Natural killer cell treated with Interleukin-12 subunit alpha and Interleukin-12 subunit beta and Interleukin-15 and Interleukin-18, amount 100 ng/mL, for 72 hours (primary cell): ENCODE results near the gene UBA6. TPM values are rescaled to one million over a fixed set of nuclear protein-coding genes. Genes with fewer than 3 reads are reported as not detected.
A peak's percentile ranks its signal among the peaks of the same experiment; 100 is the strongest.
"Not testable (repeated sequence)": the region's sequence is repeated elsewhere in the genome, so short reads cannot be mapped to it uniquely, and the experiment has no call there.

ENCODE experiments used
- ATAC-seq, 2 donors: fragments of 150-1000 bp; cut with Tn5 transposase in 1 of 2; sonication (Bioruptor Pico), chemical (Tn5 transposase) in 1 of 2; 2 replicates each; pipeline ENCODE4 v1.10.0; 2021
- DNase-seq: peaks from one replicate; pipeline ENCODE4 v3.0.0; 2022; ENCODE audit warnings: low spot score
- H3K27ac Mint-ChIP-seq, 2 donors: 1 replicate in 1 of 2; 2 replicates in 1 of 2; pipeline ENCODE4 v1.8.0; 2022; ENCODE audit warnings: mixed read lengths in 2 of 2, mild to moderate bottlenecking in 1 of 2, moderate library complexity in 1 of 2
- H3K27me3 Mint-ChIP-seq, 2 donors: 1 replicate in 1 of 2; 2 replicates in 1 of 2; pipeline ENCODE4 v1.8.0; 2022; ENCODE audit warnings: mixed read lengths in 2 of 2
- H3K36me3 Mint-ChIP-seq: one replicate; pipeline ENCODE4 v1.8.0; 2022; ENCODE audit warnings: mixed read lengths
- H3K4me1 Mint-ChIP-seq, 2 donors: 1 replicate in 1 of 2; 2 replicates in 1 of 2; pipeline ENCODE4 v1.8.0; 2022; ENCODE audit warnings: low read depth in 2 of 2, mixed read lengths in 2 of 2, mild to moderate bottlenecking in 1 of 2
- H3K4me3 Mint-ChIP-seq: one replicate; pipeline ENCODE4 v1.8.0; 2022; ENCODE audit warnings: mixed read lengths
- H3K9me3 Mint-ChIP-seq: 2 replicates; pipeline ENCODE4 v1.8.0; 2022; ENCODE audit warnings: mixed read lengths
- total RNA-seq, 2 donors: library from RNA; stranded (reverse); gene quantifications; one replicate each; pipeline ENCODE4 v1.2.3, GENCODE V29; 2022

UBA6 gene
- total RNA-seq, 2 donors from 2014 or later: 77.8 to 90.9 TPM

GRCh38 chr4:67723341-67723740 is 22.4 kb upstream of the UBA6 start:
- Mint-ChIP-seq H3K36me3 (no peaks in the 10 kb centered on the region), H3K27ac (no peak overlapping the region), H3K4me3 (no peak overlapping the region), H3K9me3 (no peaks in the 10 kb centered on the region), H3K4me1 (peaks cover 10% of the 10 kb centered on the region in 2 donors), H3K27me3 (no peaks in the 10 kb centered on the region)
- DNase-seq: no peak
- ATAC-seq: no peak

- Mint-ChIP-seq H3K27me3 (no peaks in the 10 kb centered on the region), H3K4me1 (peaks cover 3 to 8% of the 10 kb centered on the region in 2 donors), H3K9me3 (no peaks in the 10 kb centered on the region), H3K36me3 (no peaks in the 10 kb centered on the region), H3K4me3 (no peak overlapping the region), H3K27ac (no peak overlapping the region)
- DNase-seq (no peak), ATAC-seq (no peak)
These were observed 21.0 kb upstream of the UBA6 start for GRCh38 chr4:67721770-67722597.

GRCh38 chr4:67721315-67721769 is 20.4 kb upstream of the UBA6 start:
- Mint-ChIP-seq H3K36me3 (no peaks in the 10 kb centered on the region), H3K27ac (no peak overlapping the region), H3K27me3 (no peaks in the 10 kb centered on the region), H3K4me1 (peaks cover 0 to 6% of the 10 kb centered on the region in 2 donors), H3K4me3 (no peak overlapping the region), H3K9me3 (no peaks in the 10 kb centered on the region)
- no peak for ATAC-seq
- DNase-seq: no peak

- no peaks in the 10 kb centered on the region for H3K9me3 Mint-ChIP-seq
- no peak overlapping the region for H3K27ac Mint-ChIP-seq
- no peak for ATAC-seq
- DNase-seq: no peak
- no peaks in the 10 kb centered on the region for H3K36me3 Mint-ChIP-seq
- H3K27me3 Mint-ChIP-seq: no peaks in the 10 kb centered on the region
- H3K4me1 Mint-ChIP-seq: peaks cover 0 to 6% of the 10 kb centered on the region in 2 donors
- no peak overlapping the region for H3K4me3 Mint-ChIP-seq
These were observed 19.1 kb upstream of the UBA6 start for GRCh38 chr4:67719953-67720617.

- H3K27ac Mint-ChIP-seq: no peak overlapping the region
- no peaks in the 10 kb centered on the region for H3K27me3 Mint-ChIP-seq
- H3K36me3 Mint-ChIP-seq: no peaks in the 10 kb centered on the region
- DNase-seq (no peak), ATAC-seq (no peak)
- peaks cover 0 to 9% of the 10 kb centered on the region in 2 donors for H3K4me1 Mint-ChIP-seq
- no peak overlapping the region for H3K4me3 Mint-ChIP-seq
- H3K9me3 Mint-ChIP-seq: no peaks in the 10 kb centered on the region
These were observed 17.9 kb upstream of the UBA6 start for GRCh38 chr4:67718848-67719247.

- H3K4me1 Mint-ChIP-seq: peaks cover 0 to 13% of the 10 kb centered on the region in 2 donors
- no peak overlapping the region for H3K4me3 Mint-ChIP-seq
- ATAC-seq (no peak), DNase-seq (no peak)
- H3K9me3 Mint-ChIP-seq: no peaks in the 10 kb centered on the region
- no peak overlapping the region for H3K27ac Mint-ChIP-seq
- no peaks in the 10 kb centered on the region for H3K27me3 Mint-ChIP-seq
- H3K36me3 Mint-ChIP-seq: no peaks in the 10 kb centered on the region
These were observed 16.6 kb upstream of the UBA6 start for GRCh38 chr4:67717586-67717985.

GRCh38 chr4:67714955-67715354 is 14.0 kb upstream of the UBA6 start:
- Mint-ChIP-seq H3K27ac (no peak overlapping the region), H3K27me3 (no peaks in the 10 kb centered on the region), H3K4me1 (peaks cover 5 to 18% of the 10 kb centered on the region in 2 donors), H3K36me3 (no peaks in the 10 kb centered on the region), H3K4me3 (no peak overlapping the region), H3K9me3 (no peaks in the 10 kb centered on the region)
- DNase-seq (no peak), ATAC-seq (no peak)

GRCh38 chr4:67714248-67714583 is 13.3 kb upstream of the UBA6 start:
- no peaks in the 10 kb centered on the region for H3K27me3 Mint-ChIP-seq
- H3K4me3 Mint-ChIP-seq: no peak overlapping the region
- no peak overlapping the region for H3K27ac Mint-ChIP-seq
- peaks cover 5 to 25% of the 10 kb centered on the region in 2 donors for H3K4me1 Mint-ChIP-seq
- H3K9me3 Mint-ChIP-seq: no peaks in the 10 kb centered on the region
- no peaks in the 10 kb centered on the region for H3K36me3 Mint-ChIP-seq
- ATAC-seq: no peak
- DNase-seq: no peak

GRCh38 chr4:67713529-67714247 is 12.7 kb upstream of the UBA6 start:
- H3K4me1 Mint-ChIP-seq: peaks cover 5 to 25% of the 10 kb centered on the region in 2 donors
- H3K27ac Mint-ChIP-seq: no peak overlapping the region
- no peak overlapping the region for H3K4me3 Mint-ChIP-seq
- H3K36me3 Mint-ChIP-seq: no peaks in the 10 kb centered on the region
- ATAC-seq: no peak
- H3K9me3 Mint-ChIP-seq: no peaks in the 10 kb centered on the region
- H3K27me3 Mint-ChIP-seq: no peaks in the 10 kb centered on the region
- no peak for DNase-seq

GRCh38 chr4:67712650-67713528 is 11.9 kb upstream of the UBA6 start:
- Mint-ChIP-seq H3K27me3 (no peaks in the 10 kb centered on the region), H3K9me3 (no peaks in the 10 kb centered on the region), H3K27ac (no peak overlapping the region), H3K4me3 (no peak overlapping the region), H3K36me3 (peaks cover 4% of the 10 kb centered on the region), H3K4me1 (peaks cover 13 to 28% of the 10 kb centered on the region in 2 donors)
- DNase-seq (no peak), ATAC-seq (peak in 1 of 2 donors; percentile 31)

GRCh38 chr4:67712000-67712625 is 11.2 kb upstream of the UBA6 start:
- Mint-ChIP-seq H3K36me3 (peaks cover 9% of the 10 kb centered on the region), H3K4me3 (no peak overlapping the region), H3K4me1 (peaks cover 14 to 29% of the 10 kb centered on the region in 2 donors), H3K9me3 (no peaks in the 10 kb centered on the region), H3K27ac (no peak overlapping the region), H3K27me3 (no peaks in the 10 kb centered on the region)
- no peak for ATAC-seq
- DNase-seq: no peak

- ATAC-seq, DNase-seq, H3K27me3 Mint-ChIP-seq, H3K27ac Mint-ChIP-seq, H3K9me3 Mint-ChIP-seq, H3K4me3 Mint-ChIP-seq: not testable (repeated sequence)
- Mint-ChIP-seq H3K4me1 (peaks cover 38 to 41% of the 10 kb centered on the region in 2 donors), H3K36me3 (peaks cover 37% of the 10 kb centered on the region)
These were observed 5.7 kb upstream of the UBA6 start for GRCh38 chr4:67706682-67707081.

- H3K27ac Mint-ChIP-seq: no peak overlapping the region
- peak overlapping the region; percentile 24 for H3K4me3 Mint-ChIP-seq
- DNase-seq (no peak), ATAC-seq (no peak)
- H3K4me1 Mint-ChIP-seq: peaks cover 37 to 43% of the 10 kb centered on the region in 2 donors
- H3K27me3 Mint-ChIP-seq: no peaks in the 10 kb centered on the region
- H3K36me3 Mint-ChIP-seq: peaks cover 37% of the 10 kb centered on the region
- peaks cover 3% of the 10 kb centered on the region for H3K9me3 Mint-ChIP-seq
These were observed 3.9 kb upstream of the UBA6 start for GRCh38 chr4:67704843-67705242.
